Activated CD8-positive, alpha-beta memory T cell treated with anti-CD3 and anti-CD28 coated beads, Interleukin-2, amount 50 U/mL, for 1 hour (primary cell): ENCODE data around the gene TEAD2.
A peak's percentile ranks its signal among the peaks of the same experiment; 100 is the strongest.

ENCODE experiments used
- DNase-seq: peaks from one replicate; pipeline ENCODE4 v3.0.0-alpha.2; 2020; ENCODE audit errors: extremely low read depth

The TEAD2 gene

GRCh38 chr19:49348305-49349189 lies 13.7 kb downstream of the TEAD2 start:
- no peak for DNase-seq

- no peak for DNase-seq
These were observed 14.4 kb downstream of the TEAD2 start for GRCh38 chr19:49347835-49348234.

- DNase-seq: no peak
These were observed 15.0 kb downstream of the TEAD2 start for GRCh38 chr19:49347191-49347590.

GRCh38 chr19:49344505-49345423 lies 17.5 kb downstream of the TEAD2 start:
- DNase-seq: no peak

GRCh38 chr19:49343123-49343522 lies 19.1 kb downstream of the TEAD2 start:
- DNase-seq: no peak

GRCh38 chr19:49342291-49342721 lies 19.9 kb downstream of the TEAD2 start:
- DNase-seq: no peak

GRCh38 chr19:49340865-49341718 lies 21.1 kb downstream of the TEAD2 start:
- no peak for DNase-seq

GRCh38 chr19:49340069-49340864 lies 21.9 kb downstream of the TEAD2 start:
- no peak for DNase-seq

GRCh38 chr19:49339301-49340068 lies 22.7 kb downstream of the TEAD2 start:
- DNase-seq: no peak

GRCh38 chr19:49338691-49339300 lies 23.4 kb downstream of the TEAD2 start:
- no peak for DNase-seq

- DNase-seq: no peak
These were observed 24.1 kb downstream of the TEAD2 start for GRCh38 chr19:49338023-49338677.

- no peak for DNase-seq
These were observed 24.8 kb downstream of the TEAD2 start for GRCh38 chr19:49337267-49338022.

GRCh38 chr19:49336482-49337266 lies 25.5 kb downstream of the TEAD2 start:
- DNase-seq: no peak

- no peak for DNase-seq
These were observed 26.3 kb downstream of the TEAD2 start for GRCh38 chr19:49335784-49336481.

GRCh38 chr19:49335071-49335783 lies 27.0 kb downstream of the TEAD2 start, which contains the start of gene CD37:
Gene CD37 (plus strand): TSS chr19:49335406. CDS start chr19:49335541, 135 bp downstream.
- no peak for DNase-seq

- peak; percentile 22 for DNase-seq
These were observed 28.4 kb downstream of the TEAD2 start for GRCh38 chr19:49333811-49334288.
